Breast epithelium (tissue), 3 donors: ENCODE data around the gene DPEP1.

Experiments
- CTCF ChIP-seq, 3 donors: fragments of 450-650 bp; IDR thresholded peaks; one replicate each; pipeline ENCODE4 v1.5.1; 2016 to 2017; ENCODE audit warnings: antibody characterized with exemption in 3 of 3, mild to moderate bottlenecking in 3 of 3, moderate library complexity in 3 of 3
- POLR2A ChIP-seq: fragments of 450-650 bp; IDR thresholded peaks from one replicate; pipeline ENCODE4 v1.6.1; 2016; ENCODE audit warnings: antibody characterized with exemption, mild to moderate bottlenecking, moderate library complexity
- POLR2AphosphoS5 ChIP-seq, 3 donors: sonication (generic); formaldehyde crosslinking; IDR thresholded peaks; one replicate each; pipeline ENCODE4 v1.6.1; 2017; ENCODE audit warnings: antibody characterized with exemption in 3 of 3

GRCh38 chr16:89572485-89573205, 40.8 kb upstream of the DPEP1 start:
- TF ChIP-seq POLR2AphosphoS5 (IDR thresholded peaks at IDR 0.05) = no peak
- no peak for TF ChIP-seq CTCF (IDR thresholded peaks at IDR 0.05)
- TF ChIP-seq POLR2A = no peak
